Type B pancreatic cell (in vitro differentiated cells): ENCODE measurements around the gene CHDH. TPM values are rescaled to one million over a fixed set of nuclear protein-coding genes. Genes with fewer than 3 reads are reported as not detected.
A peak's percentile ranks its signal among the peaks of the same experiment; 100 is the strongest.

Source experiments
- DNase-seq: peaks from one replicate; pipeline ENCODE4 v3.0.0; 2021; ENCODE audit warnings: mixed read lengths; ENCODE audit not compliant: unreplicated experiment; ENCODE audit errors: extremely low spot score
- H3K27ac Mint-ChIP-seq: 2 replicates; pipeline ENCODE4 v1.8.0; 2021; ENCODE audit warnings: mild to moderate bottlenecking, mixed read lengths
- H3K27me3 Mint-ChIP-seq: 2 replicates; pipeline ENCODE4 v1.8.0; 2021; ENCODE audit warnings: mixed read lengths
- H3K36me3 Mint-ChIP-seq: 2 replicates; pipeline ENCODE4 v1.8.0; 2021; ENCODE audit warnings: mixed read lengths
- H3K4me1 Mint-ChIP-seq: one replicate; pipeline ENCODE4 v1.8.0; 2021; ENCODE audit warnings: mixed read lengths; ENCODE audit not compliant: unreplicated experiment
- H3K4me3 Mint-ChIP-seq: 2 replicates; pipeline ENCODE4 v1.8.0; 2021; ENCODE audit warnings: mild to moderate bottlenecking, mixed read lengths
- H3K9me3 Mint-ChIP-seq: 2 replicates; pipeline ENCODE4 v1.8.0; 2021; ENCODE audit warnings: mixed read lengths
- total RNA-seq: library from RNA; stranded (reverse); gene quantifications from 2 replicates; pipeline ENCODE4 v1.2.1, GENCODE V29; 2021; ENCODE audit warnings: low replicate concordance
- TF ChIP-seq, protein P1 (sequence below): fragments of 200-600 bp; sonication (generic); conservative IDR thresholded peaks from 2 replicates; pipeline ENCODE4 v1.5.0; 2021; ENCODE audit warnings: antibody characterized with exemption, mild to moderate bottlenecking

The CHDH gene
- total RNA-seq, 1 donor from 2014 or later, result 8.0 TPM

DNA sequence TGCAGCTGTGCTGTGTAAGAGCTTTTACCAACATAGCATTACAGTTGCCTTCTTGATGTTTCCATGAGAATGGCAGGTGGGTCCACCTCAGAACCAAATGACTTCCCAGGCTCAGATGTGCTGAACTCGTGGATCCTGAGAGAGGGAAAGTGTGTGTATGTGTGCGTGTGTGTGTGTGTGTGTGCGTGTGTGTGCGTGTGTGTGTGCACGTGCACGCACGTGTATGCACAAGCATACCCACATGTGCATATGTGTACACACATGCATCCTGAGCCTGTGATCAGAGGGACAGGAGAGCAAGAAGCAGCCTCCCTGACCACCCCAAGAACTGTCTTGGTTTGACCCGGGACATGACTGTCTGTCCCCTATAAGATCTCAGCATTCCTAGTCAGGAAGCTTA lies 48.1 kb downstream of the CHDH start:
- no peak for DNase-seq
- H3K4me1 Mint-ChIP-seq, result peaks cover 19% of the 10 kb centered on the region
- peaks cover 4% of the 10 kb centered on the region for H3K27me3 Mint-ChIP-seq
- no peaks in the 10 kb centered on the region for H3K9me3 Mint-ChIP-seq
- H3K27ac Mint-ChIP-seq, result no peak overlapping the region
- no peaks in the 10 kb centered on the region for H3K36me3 Mint-ChIP-seq
- TF ChIP-seq, protein P1, sequence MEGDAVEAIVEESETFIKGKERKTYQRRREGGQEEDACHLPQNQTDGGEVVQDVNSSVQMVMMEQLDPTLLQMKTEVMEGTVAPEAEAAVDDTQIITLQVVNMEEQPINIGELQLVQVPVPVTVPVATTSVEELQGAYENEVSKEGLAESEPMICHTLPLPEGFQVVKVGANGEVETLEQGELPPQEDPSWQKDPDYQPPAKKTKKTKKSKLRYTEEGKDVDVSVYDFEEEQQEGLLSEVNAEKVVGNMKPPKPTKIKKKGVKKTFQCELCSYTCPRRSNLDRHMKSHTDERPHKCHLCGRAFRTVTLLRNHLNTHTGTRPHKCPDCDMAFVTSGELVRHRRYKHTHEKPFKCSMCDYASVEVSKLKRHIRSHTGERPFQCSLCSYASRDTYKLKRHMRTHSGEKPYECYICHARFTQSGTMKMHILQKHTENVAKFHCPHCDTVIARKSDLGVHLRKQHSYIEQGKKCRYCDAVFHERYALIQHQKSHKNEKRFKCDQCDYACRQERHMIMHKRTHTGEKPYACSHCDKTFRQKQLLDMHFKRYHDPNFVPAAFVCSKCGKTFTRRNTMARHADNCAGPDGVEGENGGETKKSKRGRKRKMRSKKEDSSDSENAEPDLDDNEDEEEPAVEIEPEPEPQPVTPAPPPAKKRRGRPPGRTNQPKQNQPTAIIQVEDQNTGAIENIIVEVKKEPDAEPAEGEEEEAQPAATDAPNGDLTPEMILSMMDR, result no peak
- no peak overlapping the region for H3K4me3 Mint-ChIP-seq

- Mint-ChIP-seq H3K27ac (peak overlapping the region; percentile 5), H3K36me3 (no peaks in the 10 kb centered on the region), H3K9me3 (no peaks in the 10 kb centered on the region), H3K27me3 (peaks cover 4% of the 10 kb centered on the region), H3K4me1 (peaks cover 19% of the 10 kb centered on the region), H3K4me3 (no peak overlapping the region)
- no peak for DNase-seq
- TF ChIP-seq, protein P1, result no peak
Measured at GRCh38 chr3:53795789-53796560, 50.2 kb downstream of the CHDH start.

DNA sequence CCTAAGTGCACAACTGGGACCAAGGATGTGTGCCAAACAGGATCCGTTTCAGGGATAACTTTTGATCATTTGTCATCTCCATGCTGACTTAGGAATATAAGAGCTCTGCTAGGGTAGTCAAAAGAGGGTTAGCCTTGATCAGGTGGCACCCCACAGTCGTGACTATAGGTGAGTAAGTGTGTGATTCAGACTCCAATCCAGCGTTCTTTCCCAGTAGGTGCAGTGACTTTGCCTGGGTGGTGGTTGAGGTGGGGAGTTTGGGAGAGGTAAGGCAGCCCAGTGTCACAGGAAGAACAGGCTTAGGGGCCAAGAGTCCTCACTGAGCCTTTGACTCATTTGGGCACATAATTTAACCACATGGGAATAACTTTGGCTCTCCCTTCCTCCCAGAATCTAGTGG lies 51.0 kb downstream of the CHDH start:
- Mint-ChIP-seq H3K9me3 (no peaks in the 10 kb centered on the region), H3K36me3 (no peaks in the 10 kb centered on the region), H3K4me1 (peaks cover 17% of the 10 kb centered on the region), H3K4me3 (no peak overlapping the region), H3K27ac (no peak overlapping the region), H3K27me3 (peaks cover 4% of the 10 kb centered on the region)
- no peak for DNase-seq
- TF ChIP-seq, protein P1, result no peak

DNA sequence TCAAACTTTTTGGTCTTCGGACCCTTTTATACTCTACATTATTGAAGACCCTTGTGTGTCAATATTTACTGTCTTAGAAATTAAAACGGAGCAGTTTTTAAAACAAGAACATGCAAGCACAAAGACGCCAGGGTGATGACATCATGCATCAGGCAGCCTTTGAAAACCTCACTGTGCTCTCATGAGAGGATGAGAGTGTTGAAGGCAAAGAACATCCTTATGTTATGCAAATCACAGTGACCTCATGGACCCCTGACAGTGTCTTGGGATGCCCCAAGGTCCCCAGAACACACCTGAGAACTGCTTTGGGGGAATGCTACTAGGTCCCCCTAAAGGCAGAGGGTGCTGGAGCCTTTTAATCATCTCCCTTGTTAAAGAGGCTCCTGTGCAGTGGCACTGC lies 51.6 kb downstream of the CHDH start:
- peaks cover 7% of the 10 kb centered on the region for H3K27me3 Mint-ChIP-seq
- DNase-seq, result no peak
- H3K4me3 Mint-ChIP-seq, result no peak overlapping the region
- no peak overlapping the region for H3K27ac Mint-ChIP-seq
- TF ChIP-seq, protein P1, result no peak
- H3K4me1 Mint-ChIP-seq, result peaks cover 14% of the 10 kb centered on the region
- no peaks in the 10 kb centered on the region for H3K36me3 Mint-ChIP-seq
- H3K9me3 Mint-ChIP-seq, result no peaks in the 10 kb centered on the region

- H3K9me3 Mint-ChIP-seq, result no peaks in the 10 kb centered on the region
- TF ChIP-seq, protein P1, result no peak
- no peaks in the 10 kb centered on the region for H3K36me3 Mint-ChIP-seq
- H3K4me1 Mint-ChIP-seq, result peaks cover 14% of the 10 kb centered on the region
- no peak overlapping the region for H3K4me3 Mint-ChIP-seq
- no peak overlapping the region for H3K27ac Mint-ChIP-seq
- H3K27me3 Mint-ChIP-seq, result peaks cover 7% of the 10 kb centered on the region
- no peak for DNase-seq
Measured at GRCh38 chr3:53792866-53793265, 53.4 kb downstream of the CHDH start.
